ENCODE measurements around the gene WWOX. TPM values are rescaled to one million over a fixed set of nuclear protein-coding genes. Genes with fewer than 3 reads are reported as not detected.

WWOX gene
- total and polyA plus RNA-seq, 2 donors = 15.4 to 23.9 TPM

- Histone ChIP-seq H3K4me3 (ENCODE audit: low read length in 2 of 2) (no peak overlapping the region), H3K4me1 (ENCODE audit: control insufficient read depth in 2 of 2, insufficient read depth in 2 of 2, low read length in 2 of 2) (no peaks in the 10 kb centered on the region), H3K27me3 (ENCODE audit: control insufficient read depth in 2 of 2, insufficient read depth in 1 of 2, low read length in 1 of 2) (no peaks in the 10 kb centered on the region), H3K27ac (ENCODE audit: low read depth in 1 of 2, low read length in 1 of 2) (no peak overlapping the region), H3K36me3 (ENCODE audit: control insufficient read depth in 2 of 2, insufficient read depth in 2 of 2, low read length in 1 of 2) (no peaks in the 10 kb centered on the region), H3K9me3 (ENCODE audit: control insufficient read depth in 2 of 2, insufficient read depth in 1 of 2, low read length in 1 of 2) (no peaks in the 10 kb centered on the region)
- no peak for DNase-seq (ENCODE audit: low read depth in 6 of 9, low spot score in 9 of 9)
- WGBS = 86% methylated on average over 3 of the region's 3 CpGs
Measured at GRCh38 chr16:78851266-78851665, 751.8 kb downstream of the WWOX start.

- WGBS = 98% methylated on average over 4 of the region's 4 CpGs
- H3K27me3 ChIP-seq (ENCODE audit: control insufficient read depth in 2 of 2, insufficient read depth in 1 of 2, low read length in 1 of 2) = no peaks in the 10 kb centered on the region
- no peaks in the 10 kb centered on the region for H3K36me3 ChIP-seq (ENCODE audit: control insufficient read depth in 2 of 2, insufficient read depth in 2 of 2, low read length in 1 of 2)
- no peak overlapping the region for H3K4me3 ChIP-seq (ENCODE audit: low read length in 2 of 2)
- no peaks in the 10 kb centered on the region for H3K4me1 ChIP-seq (ENCODE audit: control insufficient read depth in 2 of 2, insufficient read depth in 2 of 2, low read length in 2 of 2)
- H3K27ac ChIP-seq (ENCODE audit: low read depth in 1 of 2, low read length in 1 of 2) = no peak overlapping the region
- DNase-seq (ENCODE audit: low read depth in 6 of 9, low spot score in 9 of 9) = no peak
- H3K9me3 ChIP-seq (ENCODE audit: control insufficient read depth in 2 of 2, insufficient read depth in 1 of 2, low read length in 1 of 2) = no peaks in the 10 kb centered on the region
Measured at GRCh38 chr16:78852081-78852635, 752.7 kb downstream of the WWOX start.

- WGBS = 94% methylated on average over 2 of the region's 2 CpGs
Measured at GRCh38 chr16:78862022-78862421, 762.6 kb downstream of the WWOX start.

GRCh38 chr16:78866521-78866920 is 767.1 kb downstream of the WWOX start:
- 94% methylated on average over 6 of the region's 6 CpGs for WGBS
- no peak for DNase-seq (ENCODE audit: low read depth in 6 of 9, low spot score in 9 of 9)
- no peak overlapping the region for H3K4me3 ChIP-seq (ENCODE audit: low read length in 2 of 2)

More at GRCh38 chr16:78862022-78862421, 762.6 kb downstream of the WWOX start:
- H3K4me1 ChIP-seq (ENCODE audit: control insufficient read depth in 2 of 2, insufficient read depth in 2 of 2, low read length in 2 of 2) = no peaks in the 10 kb centered on the region
- no peak for DNase-seq (ENCODE audit: low read depth in 6 of 9, low spot score in 9 of 9)
- no peaks in the 10 kb centered on the region for H3K9me3 ChIP-seq (ENCODE audit: control insufficient read depth in 2 of 2, insufficient read depth in 1 of 2, low read length in 1 of 2)
- H3K4me3 ChIP-seq (ENCODE audit: low read length in 2 of 2) = no peak overlapping the region
- H3K36me3 ChIP-seq (ENCODE audit: control insufficient read depth in 2 of 2, insufficient read depth in 2 of 2, low read length in 1 of 2) = no peaks in the 10 kb centered on the region
- H3K27ac ChIP-seq (ENCODE audit: low read depth in 1 of 2, low read length in 1 of 2) = no peak overlapping the region
- H3K27me3 ChIP-seq (ENCODE audit: control insufficient read depth in 2 of 2, insufficient read depth in 1 of 2, low read length in 1 of 2) = no peaks in the 10 kb centered on the region

GRCh38 chr16:78869492-78869891 is 770.0 kb downstream of the WWOX start:
- H3K4me3 ChIP-seq (ENCODE audit: low read length in 2 of 2) = no peak overlapping the region
- no peaks in the 10 kb centered on the region for H3K9me3 ChIP-seq (ENCODE audit: control insufficient read depth in 2 of 2, insufficient read depth in 1 of 2, low read length in 1 of 2)
- no peaks in the 10 kb centered on the region for H3K27me3 ChIP-seq (ENCODE audit: control insufficient read depth in 2 of 2, insufficient read depth in 1 of 2, low read length in 1 of 2)
- no peak overlapping the region for H3K27ac ChIP-seq (ENCODE audit: low read depth in 1 of 2, low read length in 1 of 2)
- WGBS = 98% methylated on average over 7 of the region's 7 CpGs
- no peak for DNase-seq (ENCODE audit: low read depth in 6 of 9, low spot score in 9 of 9)
- no peaks in the 10 kb centered on the region for H3K4me1 ChIP-seq (ENCODE audit: control insufficient read depth in 2 of 2, insufficient read depth in 2 of 2, low read length in 2 of 2)
- H3K36me3 ChIP-seq (ENCODE audit: control insufficient read depth in 2 of 2, insufficient read depth in 2 of 2, low read length in 1 of 2) = no peaks in the 10 kb centered on the region

More at GRCh38 chr16:78866521-78866920, 767.1 kb downstream of the WWOX start:
- no peaks in the 10 kb centered on the region for H3K4me1 ChIP-seq (ENCODE audit: control insufficient read depth in 2 of 2, insufficient read depth in 2 of 2, low read length in 2 of 2)
- H3K9me3 ChIP-seq (ENCODE audit: control insufficient read depth in 2 of 2, insufficient read depth in 1 of 2, low read length in 1 of 2) = no peaks in the 10 kb centered on the region
- H3K36me3 ChIP-seq (ENCODE audit: control insufficient read depth in 2 of 2, insufficient read depth in 2 of 2, low read length in 1 of 2) = no peaks in the 10 kb centered on the region
- H3K27me3 ChIP-seq (ENCODE audit: control insufficient read depth in 2 of 2, insufficient read depth in 1 of 2, low read length in 1 of 2) = no peaks in the 10 kb centered on the region
- no peak overlapping the region for H3K27ac ChIP-seq (ENCODE audit: low read depth in 1 of 2, low read length in 1 of 2)

GRCh38 chr16:78871241-78871640 is 771.8 kb downstream of the WWOX start:
- Histone ChIP-seq H3K9me3 (ENCODE audit: control insufficient read depth in 2 of 2, insufficient read depth in 1 of 2, low read length in 1 of 2) (no peaks in the 10 kb centered on the region), H3K27me3 (ENCODE audit: control insufficient read depth in 2 of 2, insufficient read depth in 1 of 2, low read length in 1 of 2) (no peaks in the 10 kb centered on the region), H3K27ac (ENCODE audit: low read depth in 1 of 2, low read length in 1 of 2) (no peak overlapping the region), H3K4me3 (ENCODE audit: low read length in 2 of 2) (no peak overlapping the region), H3K36me3 (ENCODE audit: control insufficient read depth in 2 of 2, insufficient read depth in 2 of 2, low read length in 1 of 2) (no peaks in the 10 kb centered on the region), H3K4me1 (ENCODE audit: control insufficient read depth in 2 of 2, insufficient read depth in 2 of 2, low read length in 2 of 2) (no peaks in the 10 kb centered on the region)
- no peak for DNase-seq (ENCODE audit: low read depth in 6 of 9, low spot score in 9 of 9)
- 97% methylated on average over 4 of the region's 4 CpGs for WGBS

GRCh38 chr16:78876671-78877070 is 777.2 kb downstream of the WWOX start:
- H3K9me3 ChIP-seq (ENCODE audit: control insufficient read depth in 2 of 2, insufficient read depth in 1 of 2, low read length in 1 of 2) = no peaks in the 10 kb centered on the region
- WGBS = 97% methylated on average over 2 of the region's 2 CpGs
- H3K36me3 ChIP-seq (ENCODE audit: control insufficient read depth in 2 of 2, insufficient read depth in 2 of 2, low read length in 1 of 2) = no peaks in the 10 kb centered on the region
- no peak for DNase-seq (ENCODE audit: low read depth in 6 of 9, low spot score in 9 of 9)
- no peak overlapping the region for H3K4me3 ChIP-seq (ENCODE audit: low read length in 2 of 2)
- H3K4me1 ChIP-seq (ENCODE audit: control insufficient read depth in 2 of 2, insufficient read depth in 2 of 2, low read length in 2 of 2) = no peaks in the 10 kb centered on the region
- H3K27ac ChIP-seq (ENCODE audit: low read depth in 1 of 2, low read length in 1 of 2) = no peak overlapping the region
- no peaks in the 10 kb centered on the region for H3K27me3 ChIP-seq (ENCODE audit: control insufficient read depth in 2 of 2, insufficient read depth in 1 of 2, low read length in 1 of 2)

- Histone ChIP-seq H3K4me3 (ENCODE audit: low read length in 2 of 2) (no peak overlapping the region), H3K27me3 (ENCODE audit: control insufficient read depth in 2 of 2, insufficient read depth in 1 of 2, low read length in 1 of 2) (no peaks in the 10 kb centered on the region), H3K9me3 (ENCODE audit: control insufficient read depth in 2 of 2, insufficient read depth in 1 of 2, low read length in 1 of 2) (no peaks in the 10 kb centered on the region), H3K36me3 (ENCODE audit: control insufficient read depth in 2 of 2, insufficient read depth in 2 of 2, low read length in 1 of 2) (no peaks in the 10 kb centered on the region), H3K27ac (ENCODE audit: low read depth in 1 of 2, low read length in 1 of 2) (no peak overlapping the region), H3K4me1 (ENCODE audit: control insufficient read depth in 2 of 2, insufficient read depth in 2 of 2, low read length in 2 of 2) (no peaks in the 10 kb centered on the region)
- no peak for DNase-seq (ENCODE audit: low read depth in 6 of 9, low spot score in 9 of 9)
- 77% methylated on average over 6 of the region's 6 CpGs for WGBS
Measured at GRCh38 chr16:78877114-78877655, 777.7 kb downstream of the WWOX start.

GRCh38 chr16:78878570-78878969 is 779.1 kb downstream of the WWOX start:
- H3K4me1 ChIP-seq (ENCODE audit: control insufficient read depth in 2 of 2, insufficient read depth in 2 of 2, low read length in 2 of 2) = no peaks in the 10 kb centered on the region
- no peaks in the 10 kb centered on the region for H3K36me3 ChIP-seq (ENCODE audit: control insufficient read depth in 2 of 2, insufficient read depth in 2 of 2, low read length in 1 of 2)
- no peak overlapping the region for H3K4me3 ChIP-seq (ENCODE audit: low read length in 2 of 2)
- H3K9me3 ChIP-seq (ENCODE audit: control insufficient read depth in 2 of 2, insufficient read depth in 1 of 2, low read length in 1 of 2) = no peaks in the 10 kb centered on the region
- H3K27me3 ChIP-seq (ENCODE audit: control insufficient read depth in 2 of 2, insufficient read depth in 1 of 2, low read length in 1 of 2) = no peaks in the 10 kb centered on the region
- no peak for DNase-seq (ENCODE audit: low read depth in 6 of 9, low spot score in 9 of 9)
- H3K27ac ChIP-seq (ENCODE audit: low read depth in 1 of 2, low read length in 1 of 2) = no peak overlapping the region
